ENCODE measurements around the gene HOXA10. TPM values are rescaled to one million over a fixed set of nuclear protein-coding genes. Genes with fewer than 3 reads are reported as not detected.

HOXA10 gene
- total and polyA plus RNA-seq, 4 donors = 0.03 to 0.70 (median 0.13) TPM

GRCh38 chr7:27176524-27176845 lies 2.4 kb upstream of the HOXA10 start (continued):
- no peak for TF ChIP-seq REST (IDR thresholded peaks at IDR 0.05)
- TF ChIP-seq MAX (IDR thresholded peaks at IDR 0.05) = no peak
- no peak for TF ChIP-seq SP1 (IDR thresholded peaks at IDR 0.05)
- TF ChIP-seq ZBTB33 (IDR thresholded peaks at IDR 0.05) = no peak
- no peak for TF ChIP-seq HNF4G (IDR thresholded peaks at IDR 0.05)

DNA sequence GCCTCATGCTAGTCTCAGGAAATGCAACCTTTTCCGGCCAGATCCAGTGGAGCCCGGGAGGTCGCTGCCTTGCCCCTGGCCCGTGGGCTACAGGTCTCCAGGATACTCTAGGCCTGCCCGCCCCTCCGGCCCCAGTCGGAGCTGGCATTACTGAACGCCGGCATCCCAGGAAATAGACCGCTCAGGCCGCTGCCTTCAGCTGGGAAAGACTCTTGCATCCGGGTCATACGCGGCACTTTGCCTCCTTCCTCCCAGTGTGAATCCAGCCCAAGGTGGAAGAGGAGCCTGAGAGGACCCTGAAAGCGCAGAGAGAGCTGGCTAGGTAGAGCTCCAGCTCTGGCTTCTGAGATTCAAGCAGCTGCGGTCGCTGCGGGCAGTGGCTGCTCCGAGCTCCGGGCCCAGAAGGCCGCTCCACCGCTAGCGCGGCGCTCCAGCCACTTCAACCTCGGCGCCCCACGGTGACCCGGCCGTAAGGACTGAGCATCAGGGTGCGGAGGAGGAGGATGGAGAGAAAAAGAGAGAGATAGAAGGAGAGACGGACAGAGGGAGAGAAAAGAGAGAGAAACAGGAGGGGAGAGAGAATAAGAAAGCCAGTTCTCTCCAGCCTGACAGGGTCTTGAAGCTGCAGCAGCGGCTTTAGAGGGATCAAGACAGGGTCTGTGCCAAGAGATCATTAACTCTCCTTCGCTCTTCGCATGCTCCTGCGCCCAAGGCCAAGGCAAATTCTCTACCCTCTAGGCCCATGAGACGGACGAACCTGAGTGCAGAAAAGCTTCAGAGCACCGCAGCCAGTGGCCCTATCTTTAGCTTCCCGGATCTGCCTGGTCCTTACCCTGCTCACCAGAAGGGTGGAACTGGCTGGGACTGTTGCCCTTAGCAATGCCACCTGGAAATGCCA lies 1.8 kb upstream of the HOXA10 start:
- DNase-seq (ENCODE audit: low spot score) = no peak
- H3K4me1 ChIP-seq (ENCODE audit: control insufficient read depth in 4 of 4, insufficient read depth in 4 of 4, low read length in 3 of 4) = peaks cover 9 to 19% (median 19%) of the 10 kb centered on the region in 4 donors

More for the DNA sequence above, 1.8 kb upstream of the HOXA10 start:
- no peak for TF ChIP-seq RXRA (IDR thresholded peaks at IDR 0.05)
- no peak for TF ChIP-seq TAF1 (conservative IDR thresholded peaks at IDR 0.05)
- TF ChIP-seq RAD21 (IDR thresholded peaks at IDR 0.05) = no peak
- TF ChIP-seq ZBTB33 (IDR thresholded peaks at IDR 0.05) = no peak
- TF ChIP-seq EGR1 (IDR thresholded peaks at IDR 0.05; ENCODE audit: low read depth in 2 of 2) = no peak
- TF ChIP-seq NR2F2 (IDR thresholded peaks at IDR 0.05) = no peak
- no peak for TF ChIP-seq JUND (IDR thresholded peaks at IDR 0.05)
- TF ChIP-seq, protein P1, sequence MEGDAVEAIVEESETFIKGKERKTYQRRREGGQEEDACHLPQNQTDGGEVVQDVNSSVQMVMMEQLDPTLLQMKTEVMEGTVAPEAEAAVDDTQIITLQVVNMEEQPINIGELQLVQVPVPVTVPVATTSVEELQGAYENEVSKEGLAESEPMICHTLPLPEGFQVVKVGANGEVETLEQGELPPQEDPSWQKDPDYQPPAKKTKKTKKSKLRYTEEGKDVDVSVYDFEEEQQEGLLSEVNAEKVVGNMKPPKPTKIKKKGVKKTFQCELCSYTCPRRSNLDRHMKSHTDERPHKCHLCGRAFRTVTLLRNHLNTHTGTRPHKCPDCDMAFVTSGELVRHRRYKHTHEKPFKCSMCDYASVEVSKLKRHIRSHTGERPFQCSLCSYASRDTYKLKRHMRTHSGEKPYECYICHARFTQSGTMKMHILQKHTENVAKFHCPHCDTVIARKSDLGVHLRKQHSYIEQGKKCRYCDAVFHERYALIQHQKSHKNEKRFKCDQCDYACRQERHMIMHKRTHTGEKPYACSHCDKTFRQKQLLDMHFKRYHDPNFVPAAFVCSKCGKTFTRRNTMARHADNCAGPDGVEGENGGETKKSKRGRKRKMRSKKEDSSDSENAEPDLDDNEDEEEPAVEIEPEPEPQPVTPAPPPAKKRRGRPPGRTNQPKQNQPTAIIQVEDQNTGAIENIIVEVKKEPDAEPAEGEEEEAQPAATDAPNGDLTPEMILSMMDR (IDR thresholded peaks at IDR 0.05; ENCODE audit: low read depth, low read length, missing input control) = no peak
- TF ChIP-seq YY1 (IDR thresholded peaks at IDR 0.05) = no peak
- TF ChIP-seq HNF4A (conservative IDR thresholded peaks at IDR 0.05) = no peak
- no peak for TF ChIP-seq ATF3 (IDR thresholded peaks at IDR 0.05)
- no peak for TF ChIP-seq FOXA1 (IDR thresholded peaks at IDR 0.05)
- TF ChIP-seq SP1 (IDR thresholded peaks at IDR 0.05) = no peak
- TF ChIP-seq HNF4G (IDR thresholded peaks at IDR 0.05) = no peak
- TF ChIP-seq FOXA2 (IDR thresholded peaks at IDR 0.05) = no peak
- no peaks in the 10 kb centered on the region for H3K36me3 ChIP-seq (ENCODE audit: control insufficient read depth in 4 of 4, insufficient read depth in 3 of 4, low read depth in 1 of 4, low read length in 3 of 4)
- 27% methylated on average over 40 of the region's 40 CpGs for WGBS
- no peak overlapping the region for H3K9ac ChIP-seq (ENCODE audit: low read depth in 1 of 2, low read length in 2 of 2)
- H3K27me3 ChIP-seq (ENCODE audit: control insufficient read depth in 4 of 4, insufficient read depth in 4 of 4, low read length in 3 of 4) = peaks cover 17 to 68% (median 26%) of the 10 kb centered on the region in 4 donors
- H3K27ac ChIP-seq (ENCODE audit: low read depth in 1 of 2, low read length in 2 of 2) = no peak overlapping the region
- peaks cover 0 to 2% (median 0%) of the 10 kb centered on the region in 4 donors for H3K9me3 ChIP-seq (ENCODE audit: control insufficient read depth in 4 of 4, low read length in 3 of 4)
- no peak overlapping the region for H3K4me3 ChIP-seq (ENCODE audit: low read depth in 1 of 3, low read length in 3 of 3)
